GM23248 (cell line): ENCODE data around the gene SELENOT. TPM values are rescaled to one million over a fixed set of nuclear protein-coding genes. Genes with fewer than 3 reads are reported as not detected.

Source experiments
- DNase-seq: peaks from one replicate; pipeline ENCODE4 v3.0.0-alpha.2; 2015
- H2AFZ ChIP-seq: fragments of 200-600 bp; sonication (generic); 2 replicates; pipeline ENCODE4 v1.6.1; 2016; ENCODE audit warnings: antibody characterized with exemption
- H3F3A ChIP-seq: fragments of 200-600 bp; sonication (generic); 2 replicates; pipeline ENCODE4 v1.6.1; 2016; ENCODE audit warnings: mild to moderate bottlenecking, antibody characterized with exemption, mixed run types; ENCODE audit not compliant: insufficient read depth
- H3K27ac ChIP-seq: fragments of 200-600 bp; sonication (generic); 2 replicates; pipeline ENCODE4 v1.5.1; 2016; ENCODE audit warnings: mild to moderate bottlenecking
- H3K27me3 ChIP-seq: fragments of 200-600 bp; sonication (generic); replicated peaks from 2 replicates; pipeline ENCODE4 v1.6.1; 2016; ENCODE audit warnings: mild to moderate bottlenecking; ENCODE audit not compliant: insufficient read depth
- H3K36me3 ChIP-seq: fragments of 200-600 bp; sonication (generic); 2 replicates; pipeline ENCODE4 v1.6.1; 2016; ENCODE audit warnings: low read depth, mild to moderate bottlenecking
- H3K4me1 ChIP-seq: fragments of 200-600 bp; sonication (generic); 2 replicates; pipeline ENCODE4 v1.6.1; 2016; ENCODE audit warnings: mild to moderate bottlenecking; ENCODE audit not compliant: insufficient read depth
- H3K4me2 ChIP-seq: fragments of 200-600 bp; sonication (generic); one replicate; pipeline ENCODE4 v1.6.1; 2016; ENCODE audit warnings: mild to moderate bottlenecking; ENCODE audit not compliant: unreplicated experiment
- H3K4me3 ChIP-seq: fragments of 200-600 bp; sonication (generic); 2 replicates; pipeline ENCODE4 v1.5.1; 2016; ENCODE audit warnings: mild to moderate bottlenecking
- H3K79me2 ChIP-seq: fragments of 200-600 bp; sonication (generic); 2 replicates; pipeline ENCODE4 v1.6.1; 2016; ENCODE audit warnings: mild to moderate bottlenecking; ENCODE audit not compliant: insufficient read depth
- H3K9ac ChIP-seq: fragments of 200-600 bp; sonication (generic); 2 replicates; pipeline ENCODE4 v1.6.1; 2016; ENCODE audit warnings: mild to moderate bottlenecking
- H3K9me2 ChIP-seq: fragments of 200-600 bp; sonication (generic); 2 replicates; pipeline ENCODE4 v1.6.1; 2016; ENCODE audit warnings: mixed run types, mild to moderate bottlenecking, moderate library complexity; ENCODE audit not compliant: insufficient read depth
- H3K9me3 ChIP-seq: fragments of 200-600 bp; sonication (generic); one replicate; pipeline ENCODE4 v1.6.1; 2017; ENCODE audit warnings: low read depth
- H4K20me1 ChIP-seq: fragments of 200-600 bp; sonication (generic); 2 replicates; pipeline ENCODE4 v1.6.0; 2016; ENCODE audit not compliant: insufficient read depth
- EZH2 ChIP-seq: fragments of 200-600 bp; sonication (generic); IDR thresholded peaks from 2 replicates; pipeline ENCODE4 v1.6.1; 2018; ENCODE audit warnings: antibody characterized with exemption, mild to moderate bottlenecking; ENCODE audit not compliant: insufficient read depth, poor library complexity, severe bottlenecking
- EZH2phosphoT487 ChIP-seq: fragments of 200-600 bp; sonication (generic); IDR thresholded peaks from 2 replicates; pipeline ENCODE4 v1.6.1; 2018; ENCODE audit warnings: antibody characterized with exemption, moderate library complexity, mild to moderate bottlenecking, low read depth; ENCODE audit not compliant: insufficient read depth
- WGBS, 2 experiments: methylation state at CpG; one replicate each; pipeline ENCODE4 v1.1.6; 2015 to 2017; ENCODE audit warnings: low lambda C conversion rate in 2 of 2, low coverage in 1 of 2; ENCODE audit errors: missing lambda C conversion rate in 2 of 2; 5-methylcytosine and 5-hydroxymethylcytosine counted together
- in situ Hi-C: fragments of 300-500 bp; cut with MboI; formaldehyde crosslinking; loops from 2 replicates; pipeline ENCODE4 v1.15.0; 2020
- polyA plus RNA-seq: library from polyadenylated mRNA; unstranded; fragments of >200 nt; fragmentation: Nextera tagmentation; extraction: Ambion mirVana; gene quantifications from 2 replicates; pipeline ENCODE4 v1.2.1, GENCODE V29; 2016
- total RNA-seq: library from RNA; depleted of rRNA; stranded (reverse); fragments of >200 nt; shearing (Covaris generic); gene quantifications from 2 replicates; pipeline ENCODE4 v1.2.3, GENCODE V29; 2014

The SELENOT gene
- total and polyA plus RNA-seq, 2 experiments from 2014 or later: 179 to 187 TPM

DNA sequence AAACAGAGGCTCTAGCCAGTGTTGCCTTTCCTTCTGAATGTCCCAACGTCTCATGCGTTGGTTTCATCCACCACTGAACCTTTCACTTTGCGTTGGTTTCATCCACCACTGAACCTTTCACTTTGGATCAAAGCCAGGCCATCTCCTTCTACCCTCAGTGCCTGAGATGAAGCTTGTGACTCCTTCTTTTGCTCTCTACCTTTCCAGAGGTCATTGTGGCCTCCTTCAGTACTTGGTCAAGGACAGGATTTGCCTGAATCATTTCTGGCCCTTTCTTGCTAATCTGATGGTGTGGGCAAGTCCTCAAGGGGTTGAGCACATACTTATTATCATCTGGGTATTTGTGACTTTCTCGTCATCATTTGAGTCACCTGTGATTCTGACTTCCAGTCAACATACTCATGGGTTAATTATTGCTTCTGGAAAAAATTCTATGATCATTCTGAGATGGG, 50.0 kb downstream of the SELENOT start:
- H3K9me3 ChIP-seq: no peaks in the 10 kb centered on the region
- no peaks in the 10 kb centered on the region for H3K4me1 ChIP-seq
- no peak overlapping the region for H3K4me3 ChIP-seq
- in situ Hi-C loops: no loop called here
- no peaks in the 10 kb centered on the region for H3F3A ChIP-seq
- no peak overlapping the region for H3K4me2 ChIP-seq
- H3K9ac ChIP-seq: no peak overlapping the region
- H3K9me2 ChIP-seq: no peaks in the 10 kb centered on the region
- no peaks in the 10 kb centered on the region for H4K20me1 ChIP-seq
- H3K36me3 ChIP-seq: no peaks in the 10 kb centered on the region
- no peak overlapping the region for H2AFZ ChIP-seq
- H3K79me2 ChIP-seq: no peaks in the 10 kb centered on the region
- H3K27ac ChIP-seq: no peak overlapping the region
- no peaks in the 10 kb centered on the region for H3K27me3 ChIP-seq
- TF ChIP-seq EZH2: no peak
- no peak for TF ChIP-seq EZH2phosphoT487
- 80 to 85% methylated on average over 4 of the region's 4 CpGs for WGBS, 2 experiments
- DNase-seq: no peak

- no peaks in the 10 kb centered on the region for H4K20me1 ChIP-seq
- no peaks in the 10 kb centered on the region for H3F3A ChIP-seq
- no peaks in the 10 kb centered on the region for H3K9me2 ChIP-seq
- no peaks in the 10 kb centered on the region; the same call in 1 of the 2 replicates for H3K27me3 ChIP-seq
- H3K9ac ChIP-seq: no peak overlapping the region
- in situ Hi-C loops: no loop called here
- H3K36me3 ChIP-seq: no peaks in the 10 kb centered on the region
- no peak overlapping the region for H3K27ac ChIP-seq
- no peaks in the 10 kb centered on the region for H3K9me3 ChIP-seq
- no peak for DNase-seq
- TF ChIP-seq EZH2 (no peak), EZH2phosphoT487 (no peak)
- H3K4me2 ChIP-seq: no peak overlapping the region
- WGBS, 2 experiments: 88 to 94% methylated on average over 4 of the region's 4 CpGs
- H2AFZ ChIP-seq: no peak overlapping the region
- no peaks in the 10 kb centered on the region for H3K79me2 ChIP-seq
- no peaks in the 10 kb centered on the region for H3K4me1 ChIP-seq
- H3K4me3 ChIP-seq: no peak overlapping the region
These were observed 53.2 kb downstream of the SELENOT start for GRCh38 chr3:150656316-150656715.

DNA sequence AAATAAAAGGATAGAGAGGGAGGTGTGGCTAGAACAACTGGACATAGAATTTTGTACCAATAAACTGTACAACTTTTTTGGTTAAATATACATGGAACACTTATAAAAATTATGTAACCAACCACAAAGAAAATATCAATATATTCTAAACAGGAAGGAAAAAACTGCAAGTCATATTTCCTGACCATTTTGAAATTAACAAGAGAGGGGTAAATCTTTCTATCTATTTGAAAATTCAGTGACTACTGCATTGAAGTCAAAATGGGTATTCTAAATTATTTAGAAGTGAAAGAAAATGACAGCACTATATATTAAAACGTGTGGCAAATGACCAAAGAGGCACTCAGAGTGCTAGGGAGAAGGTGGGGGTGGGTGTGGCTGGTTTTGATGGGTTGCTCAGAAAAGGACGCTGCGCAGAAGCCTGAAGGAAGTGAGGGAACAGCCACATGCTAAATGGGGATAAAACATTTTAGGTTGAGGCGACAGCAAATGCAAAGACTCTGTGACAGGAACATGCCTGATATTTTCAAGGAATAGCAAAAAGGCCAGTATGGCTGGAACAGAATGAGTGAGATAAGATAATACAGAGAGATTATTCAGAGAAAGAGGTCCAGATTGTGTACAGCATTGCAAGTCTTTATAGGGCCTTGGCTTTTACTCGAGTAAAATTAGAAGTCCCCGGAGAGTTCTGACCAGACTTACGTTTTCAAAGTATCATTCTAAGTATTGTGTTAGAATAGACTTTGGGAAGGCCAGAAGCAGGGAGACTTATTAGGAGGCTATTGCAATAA, 59.5 kb downstream of the SELENOT start:
- H3K27me3 ChIP-seq: peaks cover 11% of the 10 kb centered on the region
- H3K27ac ChIP-seq: no peak overlapping the region
- in situ Hi-C loops: no loop called here
- H3K9me2 ChIP-seq: no peaks in the 10 kb centered on the region
- H3K36me3 ChIP-seq: no peaks in the 10 kb centered on the region
- H2AFZ ChIP-seq: no peak overlapping the region
- H3K79me2 ChIP-seq: no peaks in the 10 kb centered on the region
- no peaks in the 10 kb centered on the region for H4K20me1 ChIP-seq
- H3K9ac ChIP-seq: no peak overlapping the region
- TF ChIP-seq EZH2 (no peak), EZH2phosphoT487 (no peak)
- no peak overlapping the region for H3K4me2 ChIP-seq
- no peak for DNase-seq
- WGBS, 2 experiments: 65 to 73% methylated on average over 7 of the region's 7 CpGs
- no peak overlapping the region for H3K4me3 ChIP-seq
- H3F3A ChIP-seq: no peaks in the 10 kb centered on the region
- H3K9me3 ChIP-seq: no peaks in the 10 kb centered on the region
- H3K4me1 ChIP-seq: no peaks in the 10 kb centered on the region

GRCh38 chr3:150663461-150663860, 60.3 kb downstream of the SELENOT start:
- Histone ChIP-seq H3F3A (no peaks in the 10 kb centered on the region), H3K9me2 (no peaks in the 10 kb centered on the region), H3K27ac (no peak overlapping the region), H3K4me3 (no peak overlapping the region), H3K9ac (no peak overlapping the region), H3K9me3 (no peaks in the 10 kb centered on the region), H2AFZ (no peak overlapping the region), H4K20me1 (no peaks in the 10 kb centered on the region), H3K36me3 (no peaks in the 10 kb centered on the region), H3K27me3 (peaks cover 19% of the 10 kb centered on the region), H3K79me2 (no peaks in the 10 kb centered on the region), H3K4me2 (no peak overlapping the region), H3K4me1 (no peaks in the 10 kb centered on the region)
- in situ Hi-C loops: no loop called here
- WGBS, 2 experiments: 78 to 85% methylated on average over 8 of the region's 8 CpGs
- TF ChIP-seq EZH2 (no peak), EZH2phosphoT487 (no peak)
- DNase-seq: no peak
